ENCODE data around the gene IQSEC3.

IQSEC3 gene

GRCh38 chr12:223841-224240 is 157.3 kb downstream of the IQSEC3 start:
- DNase-seq = no peak

GRCh38 chr12:224330-224729 is 157.8 kb downstream of the IQSEC3 start:
- no peak for DNase-seq

- no peak for DNase-seq
Observed at GRCh38 chr12:225012-225411, 158.4 kb downstream of the IQSEC3 start.

- DNase-seq = no peak
Observed at GRCh38 chr12:226401-226800, 159.8 kb downstream of the IQSEC3 start.

GRCh38 chr12:227286-227915 is 160.8 kb downstream of the IQSEC3 start:
- no peak for DNase-seq
